ENCODE measurements around the gene ITPR1.

The ITPR1 gene

DNA sequence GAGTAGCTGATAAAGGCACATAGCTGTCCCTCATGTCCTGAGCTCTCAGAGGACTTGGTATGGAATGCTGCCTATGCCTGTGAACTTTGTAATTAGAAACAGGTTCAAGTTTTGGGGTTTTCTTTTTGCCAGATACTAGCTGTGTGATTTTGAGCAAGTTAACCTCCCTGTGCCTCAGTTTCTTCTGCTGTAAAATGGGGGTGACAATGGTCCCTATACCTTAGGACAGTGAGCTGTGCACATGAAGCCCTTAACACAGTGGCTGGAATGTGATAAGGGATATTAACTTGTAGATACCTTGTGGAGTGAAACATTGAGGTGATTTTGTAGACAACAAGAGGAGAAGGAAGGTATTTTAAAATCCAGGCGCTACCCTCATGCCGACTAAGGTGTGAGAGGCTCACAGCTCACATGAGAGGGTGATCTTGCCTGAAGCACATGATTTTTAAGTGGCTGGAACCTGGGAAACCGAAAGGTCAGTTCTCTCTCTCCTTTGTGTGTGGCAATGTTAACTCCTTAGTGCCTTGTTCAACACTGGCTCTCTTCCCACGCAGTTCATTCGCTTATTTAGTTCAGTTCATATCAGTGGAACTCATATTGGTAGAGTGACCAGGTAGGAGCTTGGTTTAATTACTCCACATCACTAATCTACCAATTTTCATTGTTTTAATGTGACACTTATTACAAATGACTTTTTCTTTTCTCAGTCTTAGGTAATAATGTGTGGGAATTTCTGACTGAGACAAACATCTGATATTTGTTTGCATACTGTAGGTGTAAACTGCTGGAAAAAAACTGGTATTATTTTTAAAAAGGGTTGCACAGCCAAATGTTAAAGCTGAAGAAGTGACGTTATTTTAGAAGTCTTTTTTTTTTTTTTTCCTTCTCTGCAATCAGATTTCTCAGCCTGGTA is 236.2 kb downstream of the ITPR1 start:
- no peak for FAIRE-seq

DNA sequence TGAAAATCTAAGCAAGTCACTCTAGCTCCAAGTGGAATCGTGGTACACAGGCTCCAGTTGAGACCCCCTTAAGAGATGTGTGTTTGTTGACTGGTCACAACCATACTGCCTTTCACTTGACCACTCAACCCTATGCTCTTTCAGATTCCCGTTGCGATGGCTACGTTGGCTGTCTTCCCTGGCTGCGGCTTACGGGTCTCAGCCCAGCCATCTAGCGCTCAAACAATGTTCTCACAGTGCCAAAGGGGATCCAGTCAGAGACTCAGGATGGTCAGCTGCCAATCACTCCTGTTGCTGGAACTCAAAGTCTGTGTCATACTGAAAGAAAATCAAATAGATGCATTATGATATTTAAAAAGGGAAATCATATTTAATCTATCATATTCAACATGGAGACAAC is 237.6 kb downstream of the ITPR1 start:
- no peak for FAIRE-seq

DNA sequence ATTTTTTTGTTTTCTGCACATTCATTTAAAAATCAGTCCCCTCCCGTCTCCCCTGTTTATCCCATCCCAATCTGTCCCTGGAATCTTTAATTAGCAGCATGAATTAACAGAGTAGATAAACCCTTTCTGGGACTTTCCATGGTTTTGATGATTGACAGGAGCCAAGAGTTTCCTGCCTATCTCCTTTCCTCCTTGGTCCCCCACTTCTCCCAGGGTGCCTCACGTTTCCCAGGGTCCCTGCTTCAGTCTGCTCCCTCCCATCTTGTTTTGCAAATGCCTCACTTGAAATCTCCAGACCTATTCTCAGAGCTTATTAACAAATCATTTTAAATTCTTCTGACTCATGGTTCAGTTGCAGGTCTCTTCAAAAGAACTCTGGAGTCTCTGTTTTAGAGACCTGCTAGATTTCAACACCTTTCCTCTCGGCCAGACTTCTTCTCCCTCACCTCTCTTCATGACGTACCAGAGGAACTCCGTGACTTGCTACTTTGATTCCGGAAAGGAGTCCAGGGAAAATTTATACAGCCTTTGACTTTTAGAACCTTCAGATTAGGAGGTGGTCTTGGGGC is 238.5 kb downstream of the ITPR1 start:
- FAIRE-seq = no peak

DNA sequence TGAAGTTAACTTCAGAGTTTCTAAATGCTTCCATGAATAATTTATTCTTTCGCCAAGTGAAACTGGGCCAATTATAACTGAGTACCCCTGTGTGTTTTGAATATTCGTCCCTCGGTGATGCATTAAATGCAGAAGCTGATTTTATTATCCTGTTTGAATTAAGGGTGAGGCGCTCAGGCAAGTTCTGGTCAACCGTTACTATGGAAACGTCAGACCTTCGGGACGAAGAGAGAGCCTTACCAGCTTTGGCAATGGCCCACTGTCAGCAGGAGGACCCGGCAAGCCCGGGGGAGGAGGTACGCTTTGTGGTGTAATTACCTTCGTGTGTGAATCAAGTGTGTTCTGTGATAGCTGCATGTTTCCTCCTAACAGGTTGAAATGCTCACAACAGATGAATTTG is 239.8 kb downstream of the ITPR1 start:
- no peak for FAIRE-seq

DNA sequence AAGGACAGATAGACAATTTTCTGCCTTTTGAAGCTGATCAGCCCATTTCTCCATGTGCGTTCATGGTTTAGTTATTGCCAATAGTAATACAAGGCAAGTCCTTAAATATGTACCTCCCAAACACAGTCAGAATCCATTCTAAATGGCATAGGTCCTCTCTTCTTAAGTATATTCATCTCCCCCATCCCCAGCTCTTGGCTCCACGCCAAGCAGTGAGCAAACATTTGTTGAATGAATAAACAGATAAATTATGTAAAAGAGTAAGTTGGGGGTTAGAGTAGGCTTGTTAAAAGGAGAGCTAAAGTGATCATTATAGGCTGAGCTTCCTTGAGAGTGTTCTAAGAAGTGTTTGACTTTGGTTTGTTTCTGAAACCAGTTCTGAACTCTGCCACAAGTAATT is 241.3 kb downstream of the ITPR1 start:
- FAIRE-seq = no peak

DNA sequence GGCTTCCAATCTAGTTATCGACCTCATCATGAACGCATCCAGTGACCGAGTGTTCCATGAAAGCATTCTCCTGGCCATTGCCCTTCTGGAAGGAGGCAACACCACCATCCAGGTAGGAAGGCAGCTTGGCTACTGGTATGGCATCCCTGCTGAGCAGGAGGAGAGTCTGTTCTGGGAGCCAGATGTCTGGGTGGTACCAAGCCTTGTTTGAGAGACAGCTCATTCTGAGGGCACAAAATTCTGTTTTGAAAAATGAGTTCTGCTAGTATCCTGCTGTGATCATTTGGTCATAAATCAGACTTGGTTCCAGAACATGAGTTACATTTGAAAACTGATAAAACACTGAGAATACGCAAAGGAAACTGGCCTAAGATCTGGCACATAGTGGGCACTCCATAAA is 242.1 kb downstream of the ITPR1 start:
- FAIRE-seq = no peak

DNA sequence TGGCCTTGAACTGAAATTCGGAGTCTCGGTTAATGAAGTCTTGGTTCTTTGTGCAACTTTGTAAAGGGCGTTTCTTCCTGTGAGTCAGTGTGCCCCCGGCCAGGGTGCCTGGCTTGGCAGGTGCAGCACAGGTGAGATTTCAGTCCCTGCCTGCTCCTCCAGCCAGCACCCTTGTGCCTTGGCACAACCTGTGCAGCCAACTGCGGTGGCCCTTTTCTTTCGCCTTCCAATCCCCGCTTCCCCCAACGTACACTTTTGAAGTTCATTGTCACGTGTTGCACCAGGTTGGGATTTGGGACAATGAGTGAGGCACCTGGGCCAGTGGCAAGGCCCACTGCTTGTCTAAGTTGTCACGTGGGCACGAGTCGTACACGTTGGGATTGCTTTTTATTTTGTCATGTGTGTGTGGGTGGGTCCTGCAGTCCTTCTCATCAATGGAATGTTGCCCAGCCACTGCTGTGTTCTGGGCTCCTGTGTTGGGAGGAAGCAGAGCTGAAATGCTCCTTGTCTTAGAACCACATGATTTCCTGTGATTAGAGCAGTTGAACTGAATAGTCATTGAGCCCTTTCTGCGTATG is 243.2 kb downstream of the ITPR1 start:
- no peak for FAIRE-seq

DNA sequence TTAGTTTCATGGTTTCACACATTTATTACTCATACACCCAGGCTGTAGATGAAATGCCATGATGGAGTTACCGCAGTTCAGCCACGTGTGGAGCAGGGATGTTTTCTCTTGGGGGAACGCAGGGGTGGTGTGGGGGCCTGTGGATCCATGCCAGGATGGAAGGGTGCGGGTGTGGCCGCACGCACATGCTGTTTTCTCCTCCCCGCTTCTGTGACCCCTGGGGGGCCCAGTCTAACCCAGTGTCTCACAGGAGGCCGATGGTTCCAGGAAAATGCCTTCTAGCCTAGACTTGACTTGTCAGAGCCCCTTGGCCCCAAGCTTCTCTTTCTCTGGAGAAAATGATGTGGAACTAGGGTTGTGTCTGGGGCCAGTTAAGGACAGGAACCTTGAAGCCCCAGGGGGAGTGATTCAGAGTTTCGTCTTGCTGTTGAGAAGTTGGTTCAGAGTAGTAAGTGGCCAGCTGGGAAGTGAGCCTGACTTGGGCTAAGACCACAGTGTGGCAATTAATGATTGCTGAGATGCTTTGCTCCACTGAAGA is 245.7 kb downstream of the ITPR1 start:
- no peak for FAIRE-seq

DNA sequence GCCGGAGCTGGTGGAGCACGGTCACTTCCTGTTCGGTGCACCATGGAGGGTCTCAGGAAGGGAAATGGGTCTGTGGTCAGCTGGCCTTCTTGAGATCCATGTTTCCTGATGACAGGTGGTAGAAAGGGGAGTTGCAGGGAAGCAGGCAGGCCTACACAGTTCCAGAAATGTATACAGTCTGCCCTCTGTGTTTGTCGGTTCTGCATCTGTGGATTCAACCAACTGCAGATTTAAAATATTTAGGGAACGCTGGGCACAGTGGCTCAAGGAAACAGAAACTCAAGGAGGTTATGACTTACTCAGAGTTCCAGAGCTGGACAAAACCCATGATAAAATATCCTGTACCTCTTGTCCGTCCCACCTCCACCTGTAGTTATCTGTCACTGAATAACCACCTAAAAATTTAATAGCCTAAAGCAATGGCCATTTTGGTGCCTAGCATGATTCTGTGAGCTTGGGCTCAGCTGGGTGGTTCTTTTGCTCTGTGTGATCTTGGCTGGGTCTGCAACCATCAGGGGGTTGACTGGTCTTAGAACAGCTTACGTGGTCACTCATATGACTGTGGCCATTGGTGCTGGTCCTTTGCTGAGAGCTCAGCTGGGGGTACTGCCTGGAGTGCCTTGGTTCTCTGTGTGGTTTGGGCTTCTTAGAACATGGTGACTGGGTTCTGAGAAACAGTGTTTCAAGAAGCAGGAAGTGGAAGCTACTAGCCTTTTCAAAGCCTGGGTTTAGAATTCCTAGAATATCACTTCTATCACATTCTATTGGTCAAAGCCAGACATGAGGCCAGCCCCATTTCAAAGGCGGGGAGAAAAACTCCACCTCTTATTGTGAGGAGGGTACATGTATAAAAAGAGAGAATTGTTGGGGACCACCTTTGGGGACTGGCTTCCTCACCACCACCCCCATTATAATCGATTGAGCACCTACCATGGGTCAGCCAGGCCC is 246.4 kb downstream of the ITPR1 start:
- FAIRE-seq = no peak

DNA sequence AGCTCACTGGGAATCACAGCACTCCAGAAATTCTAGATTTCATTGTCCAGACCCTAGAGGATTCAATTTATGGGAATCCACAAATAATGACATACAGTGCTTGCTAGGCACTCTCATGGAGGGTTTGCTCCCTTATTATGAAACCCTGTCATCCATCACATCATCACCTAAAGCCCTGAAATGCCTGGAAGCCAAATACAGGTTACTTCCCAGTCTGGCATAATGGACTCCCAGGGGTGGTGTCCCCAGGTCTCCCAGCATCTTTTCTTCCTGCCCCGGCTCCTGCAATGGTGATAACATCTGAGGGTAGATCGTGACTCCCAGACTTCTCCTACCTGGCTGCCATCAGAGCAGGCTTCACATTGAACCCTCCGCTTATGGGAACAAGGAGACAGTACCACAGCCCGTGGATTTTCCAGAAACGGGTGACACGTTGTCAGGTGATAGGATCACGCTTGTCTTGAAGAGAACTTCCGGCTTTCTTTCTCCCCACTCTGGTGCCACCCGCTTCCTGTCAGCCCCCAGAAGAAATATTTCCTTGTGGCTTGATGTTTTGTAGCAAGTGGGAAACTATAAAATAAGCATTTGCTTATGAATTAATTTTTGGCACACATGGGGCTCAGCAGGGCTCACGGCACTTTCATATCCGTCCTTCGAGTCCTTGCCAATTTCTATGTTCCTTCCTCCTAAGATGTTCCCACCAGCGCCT is 247.4 kb downstream of the ITPR1 start:
- no peak for FAIRE-seq

DNA sequence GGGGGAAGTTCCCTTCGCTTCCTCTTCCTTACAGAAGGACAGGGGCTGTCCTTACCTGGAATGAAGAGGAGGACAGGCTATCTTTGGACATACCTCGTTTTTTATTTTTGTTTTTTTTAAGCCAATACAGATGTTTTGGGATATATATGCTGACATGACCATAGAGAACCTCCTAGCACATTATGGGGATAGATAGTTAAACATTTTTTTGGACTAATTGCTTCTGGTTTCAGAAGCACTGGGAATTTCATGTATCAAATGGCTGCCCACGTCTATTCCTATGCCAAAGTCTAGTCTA is 247.9 kb downstream of the ITPR1 start:
- FAIRE-seq = no peak

DNA sequence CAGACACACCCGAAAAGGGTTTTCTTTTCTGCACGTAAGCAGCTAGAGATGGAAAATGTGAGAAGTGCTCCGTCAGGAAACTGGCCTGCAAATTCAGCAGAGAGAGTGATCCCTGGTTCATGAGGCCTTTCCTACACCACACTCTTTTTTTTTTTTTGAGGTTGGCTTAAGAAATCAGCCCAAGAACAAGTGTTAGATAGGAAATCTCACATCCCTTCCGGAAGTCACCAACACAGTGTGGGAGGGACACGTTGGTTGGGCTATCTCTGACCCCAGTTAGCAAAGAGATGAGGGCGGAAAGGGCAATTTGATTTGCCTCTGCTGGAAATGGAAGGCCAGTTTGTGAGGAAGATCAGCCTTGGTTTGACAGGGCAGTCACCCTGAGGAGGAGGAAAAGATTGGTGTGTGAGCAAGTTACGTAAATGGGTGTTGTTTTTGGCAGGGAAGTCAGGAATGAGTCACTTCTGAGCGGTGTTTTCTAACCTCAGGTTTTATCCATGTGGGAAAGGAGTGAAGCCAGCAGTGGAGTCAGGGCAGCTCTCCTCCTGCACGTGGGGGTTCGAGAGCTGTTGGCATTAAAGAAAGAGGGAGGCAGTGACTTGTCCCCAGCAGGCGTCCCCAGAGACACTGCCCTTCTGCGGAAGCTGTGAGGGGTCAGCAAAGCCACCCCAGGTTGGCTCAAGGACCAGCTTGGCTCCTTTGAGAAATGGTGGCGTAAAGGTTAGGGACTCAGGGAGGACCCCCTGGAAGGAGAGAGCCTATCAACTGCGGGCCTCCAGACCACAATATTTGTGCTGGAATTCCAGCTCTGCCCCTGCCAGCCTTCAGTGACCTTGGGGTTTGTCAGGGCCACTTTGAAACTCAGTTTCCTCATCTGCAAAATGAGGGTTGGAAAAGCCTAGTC is 248.5 kb downstream of the ITPR1 start:
- FAIRE-seq = no peak

DNA sequence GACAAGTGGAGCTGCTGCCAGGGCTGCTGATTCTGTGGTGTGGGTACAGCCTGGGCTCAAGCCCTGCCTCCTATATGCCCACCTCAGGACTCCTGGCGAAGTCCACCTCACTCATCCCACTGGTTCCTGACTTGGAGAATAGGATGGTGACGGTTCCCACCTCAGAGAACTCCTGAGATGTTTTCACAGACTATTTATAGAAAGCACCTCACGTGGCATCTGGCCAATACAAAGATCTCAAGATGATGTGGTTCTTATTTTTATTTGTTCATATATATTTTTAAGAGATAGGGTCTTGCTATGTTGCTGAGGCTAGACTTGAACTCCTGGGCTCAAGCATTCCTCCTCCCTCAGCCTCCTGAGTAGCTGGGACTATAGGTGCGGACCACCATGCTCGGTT is 249.2 kb downstream of the ITPR1 start:
- no peak for FAIRE-seq

DNA sequence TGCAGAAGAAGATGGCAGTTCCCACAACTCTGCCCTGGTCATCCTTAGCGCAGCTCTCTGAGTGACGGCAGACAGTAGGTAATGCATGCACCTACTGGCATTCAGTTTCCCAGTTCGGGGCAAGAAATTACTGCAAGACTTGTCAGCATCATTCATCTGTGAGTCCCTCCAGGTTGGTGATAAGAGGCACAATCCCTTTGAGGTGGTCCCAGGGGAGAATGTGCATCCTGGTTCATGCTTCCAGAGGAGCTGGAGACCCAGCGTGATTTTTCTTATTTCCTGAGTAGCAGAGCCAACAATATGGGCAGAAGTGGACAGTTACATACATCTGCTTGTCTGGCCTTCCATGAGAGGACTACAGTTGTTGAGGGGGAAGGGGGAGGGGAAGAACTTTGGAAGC is 250.2 kb downstream of the ITPR1 start:
- no peak for FAIRE-seq

DNA sequence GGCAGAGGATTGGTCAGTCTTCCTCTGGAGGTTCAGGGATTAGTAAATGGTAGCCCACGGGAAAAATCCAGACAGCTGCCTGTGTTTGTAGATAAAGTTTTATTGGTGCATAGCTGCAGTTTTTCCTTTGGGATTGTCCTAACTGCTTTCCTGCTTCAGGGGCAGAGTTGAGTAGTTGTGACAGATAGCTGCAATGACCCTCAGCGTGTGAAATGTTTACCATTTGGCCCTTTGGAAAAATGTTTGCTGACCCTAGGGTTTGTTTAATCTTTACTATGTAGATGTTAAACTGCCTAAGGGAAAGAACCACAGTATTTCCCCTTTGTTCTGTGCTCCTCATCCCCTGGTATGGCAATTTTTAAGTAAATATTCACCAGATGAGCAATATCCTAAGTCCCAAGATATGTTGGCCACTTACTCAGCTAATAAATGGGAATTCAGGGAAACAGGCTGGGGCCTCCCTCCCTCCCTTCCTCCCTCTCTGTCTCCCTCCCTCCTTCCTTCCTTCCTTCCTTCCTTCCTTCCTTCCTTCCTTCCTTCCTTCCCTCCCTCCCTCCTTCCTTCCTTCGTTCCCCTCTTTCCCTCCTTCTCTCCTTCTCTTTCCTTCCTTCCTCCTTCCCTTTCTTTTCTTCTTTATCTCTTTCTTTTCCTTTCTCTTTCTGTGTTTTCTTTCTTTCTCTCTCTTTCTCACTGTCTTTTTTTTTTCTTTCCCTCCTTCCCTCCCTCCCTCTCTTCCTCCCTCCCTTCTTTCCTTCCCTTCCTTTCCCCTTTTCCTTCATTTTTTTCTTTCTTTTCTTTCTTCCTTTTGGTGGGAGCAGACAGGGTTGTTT is 251.5 kb downstream of the ITPR1 start:
- FAIRE-seq = no peak

DNA sequence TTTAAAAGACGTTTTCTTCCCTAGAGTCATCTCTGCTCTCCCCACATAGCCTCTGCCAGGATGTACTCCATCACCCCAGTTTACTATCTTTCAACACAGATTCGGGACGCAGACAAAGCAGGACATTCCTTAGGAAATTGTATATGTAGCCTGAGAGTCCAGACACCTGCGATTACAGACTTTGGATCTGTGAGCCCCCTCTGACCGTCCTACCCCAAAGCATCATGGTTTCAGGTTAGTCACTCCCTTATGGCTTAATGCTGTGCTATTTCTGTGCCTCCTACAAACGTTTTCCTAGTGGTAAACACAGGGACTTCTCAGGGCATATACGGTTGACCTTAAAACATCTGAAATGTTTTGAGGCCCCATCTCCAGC is 252.1 kb downstream of the ITPR1 start:
- no peak for FAIRE-seq

DNA sequence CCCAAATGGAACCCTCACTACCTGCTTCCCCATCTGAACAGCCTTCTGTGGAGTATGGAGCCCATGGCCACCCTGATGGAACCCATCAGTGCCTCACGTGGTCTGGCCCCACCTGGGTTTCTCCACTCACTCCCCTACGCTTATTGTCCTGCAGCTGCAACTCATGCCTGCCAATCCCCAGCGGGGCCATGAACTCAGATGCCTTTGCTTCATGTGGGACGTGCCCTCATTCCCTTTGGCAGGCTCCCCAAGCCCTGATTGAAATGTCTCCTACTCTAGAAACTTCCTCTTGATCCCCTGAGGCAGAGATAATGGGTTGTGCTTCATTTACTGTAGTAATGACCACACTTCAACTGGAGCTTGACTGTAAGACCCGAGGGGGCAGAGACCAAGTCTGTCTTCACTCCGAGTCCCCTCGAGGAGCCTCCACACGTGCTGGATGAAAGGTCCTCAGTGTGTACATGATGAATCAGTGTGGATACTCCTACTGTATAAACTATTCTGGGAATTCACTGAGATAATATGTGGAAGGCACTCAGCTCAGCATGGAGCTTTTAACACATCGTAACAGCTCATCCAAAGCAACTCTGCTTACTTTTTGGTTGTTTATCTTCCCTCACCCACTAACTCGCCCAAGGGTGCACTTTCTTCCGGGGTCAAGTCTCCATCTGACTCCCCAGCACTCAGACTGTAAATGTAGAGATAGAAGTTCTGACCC is 253.3 kb downstream of the ITPR1 start:
- FAIRE-seq = no peak

DNA sequence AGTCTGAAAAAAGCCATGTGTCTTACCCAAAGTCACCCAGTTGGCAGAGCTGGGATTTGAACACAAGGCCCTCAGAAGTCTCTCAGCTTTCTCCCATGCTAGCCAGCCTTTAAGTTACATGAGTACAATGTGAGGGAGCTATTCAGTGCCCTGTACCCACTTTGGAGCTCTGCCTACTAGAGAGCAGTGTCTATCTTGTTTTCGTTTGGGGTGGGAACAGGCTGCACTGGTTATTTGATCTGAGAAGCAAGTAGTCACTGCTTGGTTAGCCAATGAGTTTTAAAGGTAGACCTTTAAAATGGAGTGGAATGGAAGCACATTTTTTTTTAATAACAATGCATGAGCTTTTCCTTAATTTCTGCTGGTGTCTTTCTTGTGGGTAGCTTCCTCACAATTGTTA is 255.0 kb downstream of the ITPR1 start:
- FAIRE-seq = no peak

DNA sequence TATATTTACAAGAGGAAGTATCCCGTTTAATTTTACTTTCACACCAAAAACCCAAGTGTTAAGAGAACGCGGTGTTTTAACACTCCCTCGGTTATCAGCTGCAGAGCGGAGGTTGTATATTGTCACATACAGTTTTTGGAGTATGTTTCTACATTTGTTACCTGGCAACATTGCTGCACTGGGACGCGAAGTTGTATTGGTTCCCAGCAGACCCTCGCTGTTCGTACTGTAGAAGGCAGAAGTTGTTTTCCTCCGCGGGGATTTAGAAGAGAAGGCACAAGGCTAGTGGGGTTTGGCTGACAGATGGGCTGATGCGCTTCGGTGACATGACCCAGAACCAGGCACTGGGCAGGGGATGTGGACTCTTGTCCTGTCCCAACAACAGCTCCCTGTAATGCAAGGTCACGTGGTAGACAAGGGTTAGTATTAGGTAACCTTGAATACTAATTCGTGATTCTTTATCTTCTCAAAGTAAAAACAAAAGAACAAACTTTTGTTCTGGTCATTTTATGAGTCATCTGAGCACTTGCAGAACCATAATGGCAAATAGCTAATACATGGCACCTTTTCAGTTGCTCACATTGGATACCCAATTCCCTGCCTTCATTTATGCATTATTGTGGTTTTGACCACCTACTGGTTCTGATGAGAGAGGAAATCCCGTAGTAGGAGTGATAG is 255.7 kb downstream of the ITPR1 start:
- no peak for FAIRE-seq
